SK-N-SH (cell line): ENCODE data around the gene GRM1.

Experiments
- CTCF ChIP-seq: fragments of 200-600 bp; sonication (generic); IDR thresholded peaks from 2 replicates; pipeline ENCODE4 v1.6.1; 2017; ENCODE audit warnings: antibody characterized with exemption, mild to moderate bottlenecking, moderate library complexity
- ELF1 ChIP-seq: IDR thresholded peaks from 2 replicates; pipeline ENCODE4 v1.4.0; 2012
- EP300 ChIP-seq, 2 experiments: IDR thresholded peaks; 2 replicates each; pipeline versions ENCODE4 v1.4.0 to v1.6.1; 2012; ENCODE audit warnings: borderline replicate concordance in 1 of 2, low read depth in 1 of 2, low read length in 1 of 2
- JUND ChIP-seq: IDR thresholded peaks from 2 replicates; pipeline ENCODE4 v1.4.0; 2012
- NFIC ChIP-seq: IDR thresholded peaks from 2 replicates; pipeline ENCODE4 v1.4.0; 2012; ENCODE audit warnings: borderline replicate concordance
- PBX3 ChIP-seq: IDR thresholded peaks from 2 replicates; pipeline ENCODE4; 2012
- TCF12 ChIP-seq: IDR thresholded peaks from 2 replicates; pipeline ENCODE4 v1.4.0; 2012
- TF ChIP-seq, protein P1 (sequence below): fragments of 150-350 bp; IDR thresholded peaks from 2 replicates; pipeline ENCODE4 v1.6.1; 2017; ENCODE audit warnings: antibody characterized with exemption, low read length, low read depth, borderline replicate concordance

GRCh38 chr6:146434732-146435390 lies 406.0 kb downstream of the GRM1 start:
- TF ChIP-seq CTCF (no peak), PBX3 (no peak), ELF1 (no peak), NFIC (no peak), JUND (no peak), TCF12 (no peak), EP300 (IDR thresholded peaks at IDR 0.05; ENCODE audit: borderline replicate concordance in 1 of 2, low read depth in 1 of 2, low read length in 1 of 2) (no peak)
- TF ChIP-seq, protein P1, sequence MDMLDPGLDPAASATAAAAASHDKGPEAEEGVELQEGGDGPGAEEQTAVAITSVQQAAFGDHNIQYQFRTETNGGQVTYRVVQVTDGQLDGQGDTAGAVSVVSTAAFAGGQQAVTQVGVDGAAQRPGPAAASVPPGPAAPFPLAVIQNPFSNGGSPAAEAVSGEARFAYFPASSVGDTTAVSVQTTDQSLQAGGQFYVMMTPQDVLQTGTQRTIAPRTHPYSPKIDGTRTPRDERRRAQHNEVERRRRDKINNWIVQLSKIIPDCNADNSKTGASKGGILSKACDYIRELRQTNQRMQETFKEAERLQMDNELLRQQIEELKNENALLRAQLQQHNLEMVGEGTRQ = no peak
